Measurements from ENCODE around the gene PATL2.
A peak's percentile ranks its signal among the peaks of the same experiment; 100 is the strongest.
"Not testable (repeated sequence)": the region's sequence is repeated elsewhere in the genome, so short reads cannot be mapped to it uniquely, and the experiment has no call there.

The PATL2 gene

DNA sequence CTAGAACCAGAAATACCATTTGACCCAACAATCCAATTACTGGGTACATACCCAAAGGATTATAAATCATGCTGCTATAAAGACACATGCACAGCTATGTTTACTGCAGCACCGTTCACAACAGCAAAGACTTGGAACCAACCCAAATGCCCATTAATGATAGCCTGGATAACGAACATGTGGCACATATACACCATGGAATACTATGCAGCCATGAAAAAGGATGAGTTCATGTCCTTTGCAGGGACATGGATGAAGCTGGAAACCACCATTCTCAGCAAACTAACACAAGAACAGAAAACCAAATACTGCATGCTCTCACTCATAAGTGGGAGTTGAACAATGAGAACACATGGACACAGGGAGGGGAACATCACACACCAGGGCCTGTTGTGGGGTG is 21.8 kb downstream of the PATL2 start:
- DNase-seq, result not testable (repeated sequence)

GRCh38 chr15:44682809-44683682 is 28.1 kb downstream of the PATL2 start:
- peak; percentile 74 for DNase-seq

- DNase-seq, result no peak
Observed at GRCh38 chr15:44682211-44682610, 28.9 kb downstream of the PATL2 start.

- no peak for DNase-seq
Observed at GRCh38 chr15:44676676-44677075, 34.4 kb downstream of the PATL2 start.

DNA sequence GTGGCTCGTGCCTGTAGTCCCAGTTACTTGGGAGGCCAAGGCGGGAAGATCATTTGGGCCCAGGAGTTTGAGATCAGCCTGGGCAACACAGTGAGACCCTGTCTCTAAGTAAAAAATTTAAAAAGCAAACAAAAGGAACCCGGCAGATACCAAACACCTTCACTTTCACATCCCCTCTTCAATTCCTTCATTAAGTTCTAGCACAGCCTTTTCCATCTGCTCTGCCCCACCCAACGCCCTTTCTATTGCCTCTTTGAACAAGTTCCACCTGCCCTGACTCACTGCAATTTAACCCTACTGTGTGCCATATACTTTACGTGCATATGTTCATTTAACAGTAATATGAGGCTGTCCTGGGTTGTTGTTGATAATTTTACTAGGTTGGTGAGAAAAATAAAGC is 35.2 kb downstream of the PATL2 start:
- DNase-seq, result no peak

- no peak for DNase-seq
Observed at GRCh38 chr15:44673639-44674038, 37.5 kb downstream of the PATL2 start.

DNA sequence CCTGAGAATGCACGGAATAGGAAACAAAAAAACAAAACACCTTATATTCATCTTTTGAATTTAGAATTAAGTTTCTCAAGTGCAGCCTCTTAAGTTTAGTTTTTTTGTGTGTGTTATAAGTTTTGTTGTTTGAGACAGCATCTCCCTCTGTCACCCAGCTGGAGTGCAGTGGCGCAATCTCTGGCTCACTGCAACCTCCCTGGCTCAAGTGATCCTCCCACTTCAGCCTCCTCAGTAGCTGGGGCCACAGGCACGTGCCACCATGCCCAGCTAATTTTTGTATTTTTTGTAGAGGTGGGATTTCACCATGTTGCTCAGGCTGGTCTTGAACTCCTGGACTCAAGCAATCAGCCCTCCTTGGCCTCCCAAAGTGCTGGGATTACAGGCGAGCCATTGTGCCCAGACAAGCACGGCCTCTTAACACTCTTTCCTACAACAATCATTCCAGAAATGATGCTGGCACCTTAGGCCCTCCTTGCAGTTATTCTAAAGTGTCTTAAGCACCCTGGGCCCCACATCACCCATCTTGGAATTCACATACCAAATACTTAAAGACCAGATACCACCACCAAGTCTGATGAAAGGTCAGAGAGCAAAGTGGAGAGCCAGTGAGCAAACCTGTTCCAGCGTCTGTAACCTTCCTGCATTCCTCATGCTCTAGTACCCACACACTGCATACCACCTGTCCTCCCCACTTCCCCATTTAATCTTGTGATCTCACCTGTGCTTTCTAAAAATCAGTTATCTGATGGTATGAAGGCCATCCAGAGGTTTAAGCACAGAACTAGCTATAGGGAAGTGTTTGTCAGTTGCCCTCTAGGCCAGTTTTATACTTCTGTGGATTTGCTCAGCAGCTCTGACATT is 40.8 kb downstream of the PATL2 start:
- DNase-seq, result no peak

GRCh38 chr15:44668921-44669320 is 42.2 kb downstream of the PATL2 start:
- no peak for DNase-seq

- DNase-seq, result no peak
Observed at GRCh38 chr15:44667039-44667360, 44.1 kb downstream of the PATL2 start.

GRCh38 chr15:44666210-44667038 is 44.7 kb downstream of the PATL2 start:
- no peak for DNase-seq

GRCh38 chr15:44663410-44664308 is 47.5 kb downstream of the PATL2 start, which contains the start of gene SPG11:
Gene SPG11, minus strand, starts transcription at chr15:44663662. Its CDS starts 15 bp downstream, at chr15:44663647.
- peak; percentile 97 for DNase-seq

DNA sequence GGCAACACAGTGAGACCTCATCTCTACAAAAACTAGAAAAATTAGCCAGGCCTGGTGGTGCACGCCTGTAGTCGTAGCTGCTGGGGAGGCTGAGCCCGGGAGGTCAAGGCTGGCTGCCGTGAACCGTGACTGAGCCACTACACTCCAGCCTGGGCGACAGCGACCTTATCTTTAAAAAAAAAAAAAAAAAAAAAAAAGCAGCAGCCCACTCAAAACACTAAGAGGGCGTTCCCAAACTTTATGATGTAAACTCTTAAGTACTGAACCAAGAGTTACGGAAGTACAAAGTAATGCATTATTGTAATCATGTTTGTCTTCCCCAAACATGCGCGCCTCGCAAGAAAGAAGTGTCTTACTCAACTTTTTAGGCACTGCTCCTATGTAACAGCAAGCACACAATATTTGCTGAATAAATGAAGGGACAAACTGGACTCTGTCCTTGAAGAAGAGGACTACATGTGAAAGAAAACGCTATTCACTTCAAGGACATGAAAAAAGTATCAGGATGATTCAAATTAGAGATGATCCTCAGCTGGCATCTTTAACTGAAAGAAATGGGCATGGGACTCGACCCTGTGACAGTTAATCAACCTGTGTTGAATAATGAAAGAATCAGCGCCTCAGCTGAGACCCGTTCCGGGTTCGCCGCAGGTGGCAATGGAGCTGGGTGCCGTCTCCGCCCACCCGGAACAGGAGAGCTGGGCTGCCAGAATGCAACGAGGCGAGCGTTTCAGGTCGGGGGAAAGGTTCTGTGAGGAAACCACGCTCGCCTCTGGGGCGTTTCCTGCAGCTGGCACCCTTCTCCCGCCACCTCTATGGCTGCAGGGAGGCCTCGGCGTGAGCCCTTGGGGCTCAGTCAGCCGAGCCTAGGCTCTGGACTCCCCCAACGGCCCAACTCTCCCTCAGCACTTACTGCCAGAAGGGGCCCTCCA is 48.4 kb downstream of the PATL2 start:
- DNase-seq, result peak; percentile 82

DNA sequence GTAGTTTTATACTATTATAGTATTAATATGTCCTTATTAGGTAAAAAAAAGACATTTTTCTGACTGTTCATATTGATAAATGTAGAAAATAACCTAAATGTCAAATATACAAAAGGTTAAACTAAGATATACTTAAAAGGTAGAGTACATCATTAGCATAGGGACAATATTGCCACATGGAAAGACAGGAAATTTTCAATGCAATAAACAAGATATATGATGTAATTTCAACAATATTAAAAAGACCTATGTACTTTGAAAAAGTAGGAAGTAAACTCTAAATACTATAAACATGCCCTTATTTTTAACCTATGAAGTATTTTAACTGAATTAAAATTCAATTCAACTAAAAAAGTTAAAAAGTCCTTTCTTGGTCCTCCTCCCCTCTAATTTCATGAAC is 49.5 kb downstream of the PATL2 start:
- no peak for DNase-seq

DNA sequence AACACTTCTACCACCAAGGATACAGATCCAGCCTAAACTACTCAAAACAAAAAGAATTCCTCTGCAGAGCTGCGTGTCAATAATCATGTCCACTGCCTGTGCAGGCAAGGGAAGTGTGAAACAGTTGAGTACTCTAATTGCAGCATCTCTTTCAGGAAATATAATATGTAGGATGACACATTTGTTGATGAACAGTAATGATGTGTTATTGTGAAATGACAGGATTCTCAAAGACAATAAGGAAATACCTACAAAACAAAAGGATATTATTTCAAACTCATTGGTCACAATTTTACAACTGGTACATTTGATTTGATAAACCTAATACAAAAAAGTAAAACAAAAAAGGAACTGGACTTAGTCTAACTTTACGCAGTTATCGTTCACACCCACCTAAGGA is 52.1 kb downstream of the PATL2 start:
- no peak for DNase-seq

DNA sequence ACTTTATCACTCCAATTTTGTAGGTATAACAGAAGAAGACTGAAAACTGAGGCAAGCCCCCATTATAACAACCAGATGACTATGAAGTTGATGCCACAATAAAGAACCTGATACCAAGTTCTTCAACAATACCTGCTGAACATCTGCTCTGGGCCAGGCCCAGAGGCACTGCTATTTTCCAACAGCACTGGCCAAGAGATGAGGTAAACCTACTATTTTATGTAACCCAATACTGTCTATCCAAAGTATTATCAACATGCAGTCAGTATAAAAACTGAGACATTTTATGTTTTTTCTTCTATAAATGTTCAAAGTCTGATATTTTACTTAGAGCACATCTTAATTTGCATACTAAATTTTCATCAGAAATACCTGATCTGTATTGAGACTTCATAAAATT is 53.7 kb downstream of the PATL2 start:
- DNase-seq, result no peak

DNA sequence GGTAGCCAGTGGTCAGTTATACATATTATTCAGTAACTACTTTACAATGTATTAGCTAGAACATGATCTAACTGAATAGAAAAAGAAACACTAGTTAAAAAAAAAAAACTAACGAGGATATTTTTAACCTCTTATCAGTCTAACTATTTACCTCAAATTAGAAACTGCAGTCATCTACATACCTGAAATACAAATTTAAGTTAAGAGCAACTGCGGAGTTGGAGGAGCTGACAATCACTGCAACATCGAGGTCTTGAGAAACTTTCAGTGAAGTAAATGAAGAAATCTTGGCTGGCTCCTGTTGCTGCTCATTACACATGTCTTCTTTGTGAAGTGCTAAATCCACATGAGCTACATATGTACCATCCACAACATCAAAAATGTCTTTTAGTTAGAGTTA is 54.2 kb downstream of the PATL2 start:
- DNase-seq, result no peak

- no peak for DNase-seq
Observed at GRCh38 chr15:44656298-44656697, 54.8 kb downstream of the PATL2 start.

- DNase-seq, result no peak
Observed at GRCh38 chr15:44654858-44655257, 56.3 kb downstream of the PATL2 start.

GRCh38 chr15:44647637-44648036 is 63.5 kb downstream of the PATL2 start:
- no peak for DNase-seq

DNA sequence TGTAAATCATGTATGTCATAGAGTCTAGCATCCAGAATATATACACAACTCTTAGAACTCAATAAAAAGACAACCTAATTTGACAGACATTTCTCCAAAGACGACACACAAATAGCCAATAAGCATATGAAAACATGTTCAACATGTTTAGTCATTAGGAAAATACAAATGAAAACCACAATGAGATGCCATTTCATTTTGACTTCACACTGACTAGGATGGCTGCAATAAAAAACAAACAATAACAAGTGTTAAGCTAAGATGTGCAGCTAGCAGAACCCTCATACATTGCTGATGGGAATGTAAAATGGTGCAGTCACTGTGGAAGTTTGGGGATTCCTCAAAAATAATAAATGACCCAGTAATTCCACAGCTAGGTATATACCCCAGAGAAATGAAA is 64.1 kb downstream of the PATL2 start:
- DNase-seq, result no peak

DNA sequence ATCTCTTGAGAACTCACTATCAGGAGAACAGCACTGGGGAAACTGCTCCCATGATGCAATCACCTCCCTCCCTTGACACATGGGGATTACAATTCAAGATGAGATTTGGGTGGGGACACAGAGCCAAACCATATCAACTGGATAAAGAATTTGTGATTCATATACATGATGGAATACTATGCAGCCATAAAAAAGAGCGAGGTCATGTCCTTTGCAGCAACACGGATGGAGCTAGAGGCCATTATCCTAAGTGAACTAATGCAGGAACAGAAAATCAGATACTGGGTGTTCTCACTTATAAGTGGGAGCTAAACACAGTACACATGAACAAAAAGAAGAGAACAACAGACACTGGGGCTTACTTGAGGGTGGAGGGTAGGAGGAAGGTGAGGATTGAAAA is 64.7 kb downstream of the PATL2 start:
- no peak for DNase-seq

Measured in stimulated activated naive CD4-positive, alpha-beta T cell treated with Interleukin-2 at 50 U/mL for 16 hours (primary cell).